H1 (cell line): ENCODE results near the gene PTS. TPM values are rescaled to one million over a fixed set of nuclear protein-coding genes. Genes with fewer than 3 reads are reported as not detected.

Experiments used
- CEBPB ChIP-seq: IDR thresholded peaks from 2 replicates; pipeline ENCODE4 v1.6.1; 2012; ENCODE audit warnings: low read depth, low read length
- CHD7 ChIP-seq: fragments of 300-600 bp; sonication (generic); IDR thresholded peaks from 2 replicates; pipeline ENCODE4 v1.7.1; 2012; ENCODE audit warnings: low read length, moderate library complexity, mild to moderate bottlenecking, inconsistent platforms; ENCODE audit not compliant: insufficient replicate concordance
- CTBP2 ChIP-seq: IDR thresholded peaks from 2 replicates; pipeline ENCODE4 v1.7.0; 2011; ENCODE audit warnings: borderline replicate concordance, mild to moderate bottlenecking, moderate library complexity, mixed read lengths, low read length; ENCODE audit not compliant: insufficient read depth, insufficient read length
- GABPA ChIP-seq: IDR thresholded peaks from 2 replicates; pipeline ENCODE4 v1.6.1; 2011; ENCODE audit warnings: mild to moderate bottlenecking, low read length, moderate library complexity, borderline replicate concordance; ENCODE audit not compliant: insufficient read depth
- JUND ChIP-seq: IDR thresholded peaks from 2 replicates; pipeline ENCODE4 v1.6.1; 2011; ENCODE audit warnings: mild to moderate bottlenecking, improper control_type of control experiment, low read length
- MAFK ChIP-seq: IDR thresholded peaks from 2 replicates; pipeline ENCODE4 v1.6.1; 2012; ENCODE audit warnings: low read depth, mild to moderate bottlenecking, improper control_type of control experiment, low read length
- SAP30 ChIP-seq: fragments of 300-600 bp; sonication (generic); IDR thresholded peaks from 2 replicates; pipeline ENCODE4 v1.7.1; 2012; ENCODE audit warnings: low read length, moderate library complexity, mild to moderate bottlenecking, inconsistent platforms; ENCODE audit not compliant: insufficient read depth, insufficient replicate concordance
- polyA plus RNA-seq, 7 experiments: library from polyadenylated mRNA; depleted of rRNA in 3 of 7; stranded (reverse) in 5 of 7; unstranded in 2 of 7; fragments of >200 nt in 5 of 7; fragments of 200-250 nt in 2 of 7; gene quantifications; 1 replicate in 5 of 7; 2 replicates in 1 of 7; 4 replicates in 1 of 7; pipeline versions ENCODE4 v1.2.1 to v1.2.3, GENCODE V29; 2011 to 2013; ENCODE audit warnings: missing spikeins in 2 of 7, mixed read lengths in 2 of 7
- total RNA-seq: library from RNA; stranded (reverse); fragmentation: NEBNext Ultra II Directional; extraction: Animal tissue kit (Norgen Biotek cat#: 25700); gene quantifications from 2 replicates; pipeline ENCODE4 v1.2.1, GENCODE V29; 2021

PTS gene
- total and polyA plus RNA-seq, 2 of the 8 experiments (the other 6 are each of a cell fraction or from before 2014, with no cell fraction given): 18.3 to 25.9 TPM

GRCh38 chr11:112179601-112180000 is 46.6 kb upstream of the PTS start (continued):
- TF ChIP-seq CHD7 (no peak), GABPA (no peak), SAP30 (no peak), MAFK (no peak), JUND (no peak), CTBP2 (no peak), CEBPB (no peak)
